Measurements from ENCODE around the gene LHFPL4. TPM values are rescaled to one million over a fixed set of nuclear protein-coding genes. Genes with fewer than 3 reads are reported as not detected.
"Not testable (repeated sequence)": the region's sequence is repeated elsewhere in the genome, so short reads cannot be mapped to it uniquely, and the experiment has no call there.

The LHFPL4 gene
- polyA plus RNA-seq, 3 donors: not detected

DNA sequence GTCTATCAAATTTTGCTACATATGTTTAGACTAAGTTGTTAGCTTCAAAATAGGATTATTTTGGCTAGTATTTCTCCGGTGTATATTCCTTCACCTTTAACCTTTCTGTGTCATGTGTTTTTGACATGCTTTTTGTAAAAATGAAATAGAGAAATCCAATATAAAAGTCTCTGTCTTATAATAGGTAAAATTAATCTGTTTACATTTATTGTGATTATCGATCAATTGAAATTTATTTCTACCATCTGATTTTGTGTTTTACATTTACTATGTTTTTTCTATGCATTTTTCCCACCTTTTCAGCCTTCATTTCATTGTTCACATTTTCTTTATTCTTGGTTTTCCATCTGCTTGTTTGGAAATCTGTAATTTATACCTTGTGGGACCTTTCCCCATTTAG, 11.7 kb upstream of the LHFPL4 start:
- H3K9me3 Mint-ChIP-seq: peaks cover 3 to 36% (median 18%) of the 10 kb centered on the region in 7 donors
- Histone ChIP-seq H3K4me3 (replicated peaks in 1 of 3; ENCODE audit: low read depth in 2 of 3, low read length in 3 of 3) (no peak overlapping the region), H3K4me1 (ENCODE audit: control insufficient read depth in 1 of 2, insufficient read depth in 2 of 2, low read length in 2 of 2) (no peaks in the 10 kb centered on the region), H4K20me1 (ENCODE audit: insufficient read depth, low read length) (no peaks in the 10 kb centered on the region), H3K27me3 (ENCODE audit: control insufficient read depth in 2 of 2, insufficient read depth in 2 of 2, low read length in 2 of 2) (no peaks in the 10 kb centered on the region), H3K36me3 (replicated peaks in 1 of 2; ENCODE audit: control insufficient read depth in 1 of 2, insufficient read depth in 2 of 2, low read length in 2 of 2) (no peaks in the 10 kb centered on the region), H3K9ac (ENCODE audit: insufficient read depth, low read length, poor library complexity, severe bottlenecking) (no peak overlapping the region), H2AFZ (ENCODE audit: insufficient read depth, low read depth, low read length, poor library complexity, severe bottlenecking) (no peak overlapping the region), H3K27ac (ENCODE audit: low read depth in 1 of 2, low read length in 2 of 2) (no peak overlapping the region), H3K79me2 (ENCODE audit: insufficient read depth, low read length) (no peaks in the 10 kb centered on the region), H3K4me2 (replicated peaks; ENCODE audit: extremely low read depth, low read length, poor library complexity, severe bottlenecking) (no peak overlapping the region), H3K9me3 (replicated peaks in 1 of 2; ENCODE audit: control insufficient read depth in 1 of 2, insufficient read depth in 1 of 2, low read length in 2 of 2) (peaks cover 0 to 4% of the 10 kb centered on the region in 2 donors)
- intact Hi-C loops (cut with micrococcal nuclease): no loop called here
- H3K27me3 Mint-ChIP-seq (ENCODE audit: low read depth in 3 of 3): peaks cover 2 to 9% (median 5%) of the 10 kb centered on the region in 3 donors
- TF ChIP-seq, protein P1, sequence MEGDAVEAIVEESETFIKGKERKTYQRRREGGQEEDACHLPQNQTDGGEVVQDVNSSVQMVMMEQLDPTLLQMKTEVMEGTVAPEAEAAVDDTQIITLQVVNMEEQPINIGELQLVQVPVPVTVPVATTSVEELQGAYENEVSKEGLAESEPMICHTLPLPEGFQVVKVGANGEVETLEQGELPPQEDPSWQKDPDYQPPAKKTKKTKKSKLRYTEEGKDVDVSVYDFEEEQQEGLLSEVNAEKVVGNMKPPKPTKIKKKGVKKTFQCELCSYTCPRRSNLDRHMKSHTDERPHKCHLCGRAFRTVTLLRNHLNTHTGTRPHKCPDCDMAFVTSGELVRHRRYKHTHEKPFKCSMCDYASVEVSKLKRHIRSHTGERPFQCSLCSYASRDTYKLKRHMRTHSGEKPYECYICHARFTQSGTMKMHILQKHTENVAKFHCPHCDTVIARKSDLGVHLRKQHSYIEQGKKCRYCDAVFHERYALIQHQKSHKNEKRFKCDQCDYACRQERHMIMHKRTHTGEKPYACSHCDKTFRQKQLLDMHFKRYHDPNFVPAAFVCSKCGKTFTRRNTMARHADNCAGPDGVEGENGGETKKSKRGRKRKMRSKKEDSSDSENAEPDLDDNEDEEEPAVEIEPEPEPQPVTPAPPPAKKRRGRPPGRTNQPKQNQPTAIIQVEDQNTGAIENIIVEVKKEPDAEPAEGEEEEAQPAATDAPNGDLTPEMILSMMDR (IDR thresholded peaks at IDR 0.05): no peak
- no peaks in the 10 kb centered on the region for H3K4me1 Mint-ChIP-seq
- whole genome bisulfite sequencing (ENCODE audit: insufficient coverage): no CpG with 5 or more reads among the region's 2 CpGs
- H3K27ac Mint-ChIP-seq: no peak overlapping the region
- no peak for DNase-seq
- no peaks in the 10 kb centered on the region for H3K36me3 Mint-ChIP-seq
- no peak overlapping the region for H3K4me3 Mint-ChIP-seq

DNA sequence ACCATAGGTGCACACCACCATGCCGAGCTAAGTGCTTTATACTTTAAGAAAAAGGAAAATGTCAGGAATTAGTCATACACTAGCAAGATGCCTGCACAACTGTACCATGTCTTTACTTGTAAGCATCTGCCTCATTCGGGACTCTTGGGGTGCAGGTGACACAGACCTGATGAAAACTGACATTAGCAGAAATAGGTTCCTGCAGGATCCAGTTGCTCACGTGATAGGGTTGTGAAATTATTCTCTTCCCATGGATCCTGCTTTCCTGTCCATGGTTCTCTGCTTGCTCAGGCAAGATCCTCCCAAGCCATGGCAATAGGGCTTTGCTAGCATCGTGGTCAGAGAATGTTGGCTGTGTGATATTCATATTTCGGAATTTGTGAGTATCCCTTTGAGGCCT, 10.2 kb upstream of the LHFPL4 start:
- no CpG with 5 or more reads among the region's 5 CpGs for WGBS (ENCODE audit: insufficient coverage)

DNA sequence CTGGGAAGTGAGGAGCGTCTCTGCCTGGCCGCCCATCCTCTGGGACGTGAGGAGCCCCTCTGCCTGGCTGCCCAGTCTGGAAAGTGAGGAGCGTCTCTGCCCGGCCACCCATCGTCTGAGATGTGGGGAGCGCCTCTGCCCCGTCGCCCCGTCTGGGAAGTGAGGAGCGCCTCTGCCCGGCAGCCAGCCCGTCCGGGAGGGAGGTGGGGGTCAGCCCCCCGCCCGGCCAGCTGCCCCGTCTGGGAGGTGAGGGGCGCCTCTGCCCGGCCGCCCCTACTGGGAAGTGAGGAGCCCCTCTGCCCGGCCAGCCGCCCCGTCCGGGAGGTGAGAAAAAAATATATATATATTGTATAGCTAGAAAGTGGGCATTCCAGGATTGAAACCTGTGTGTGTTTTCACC, 6.4 kb upstream of the LHFPL4 start:
- H3K36me3 Mint-ChIP-seq; intact Hi-C loops (cut with micrococcal nuclease); DNase-seq: not testable (repeated sequence)

More for the DNA sequence above, 10.2 kb upstream of the LHFPL4 start:
- H3K4me3 ChIP-seq (replicated peaks in 1 of 3; ENCODE audit: low read depth in 2 of 3, low read length in 3 of 3): no peak overlapping the region
- Mint-ChIP-seq H3K4me3 (no peak overlapping the region), H3K27ac (no peak overlapping the region), H3K27me3 (ENCODE audit: low read depth in 3 of 3) (peaks cover 2 to 8% (median 5%) of the 10 kb centered on the region in 3 donors), H3K9me3 (peaks cover 0 to 29% (median 16%) of the 10 kb centered on the region in 7 donors), H3K4me1 (no peaks in the 10 kb centered on the region), H3K36me3 (no peaks in the 10 kb centered on the region)
- H2AFZ ChIP-seq (ENCODE audit: insufficient read depth, low read depth, low read length, poor library complexity, severe bottlenecking): no peak overlapping the region
- no peak overlapping the region for H3K4me2 ChIP-seq (replicated peaks; ENCODE audit: extremely low read depth, low read length, poor library complexity, severe bottlenecking)
- no peak for DNase-seq
- no peaks in the 10 kb centered on the region for H3K4me1 ChIP-seq (ENCODE audit: control insufficient read depth in 1 of 2, insufficient read depth in 2 of 2, low read length in 2 of 2)
- H3K27me3 ChIP-seq (ENCODE audit: control insufficient read depth in 2 of 2, insufficient read depth in 2 of 2, low read length in 2 of 2): no peaks in the 10 kb centered on the region
- no peak overlapping the region for H3K27ac ChIP-seq (ENCODE audit: low read depth in 1 of 2, low read length in 2 of 2)
- intact Hi-C loops (cut with micrococcal nuclease): no loop called here
- peaks cover 0 to 4% of the 10 kb centered on the region in 2 donors for H3K9me3 ChIP-seq (replicated peaks in 1 of 2; ENCODE audit: control insufficient read depth in 1 of 2, insufficient read depth in 1 of 2, low read length in 2 of 2)
- H4K20me1 ChIP-seq (ENCODE audit: insufficient read depth, low read length): no peaks in the 10 kb centered on the region
- no peaks in the 10 kb centered on the region for H3K36me3 ChIP-seq (replicated peaks in 1 of 2; ENCODE audit: control insufficient read depth in 1 of 2, insufficient read depth in 2 of 2, low read length in 2 of 2)
- H3K9ac ChIP-seq (ENCODE audit: insufficient read depth, low read length, poor library complexity, severe bottlenecking): no peak overlapping the region
- H3K79me2 ChIP-seq (ENCODE audit: insufficient read depth, low read length): no peaks in the 10 kb centered on the region
- TF ChIP-seq, protein P1 (IDR thresholded peaks at IDR 0.05): no peak

More for the DNA sequence above, 6.4 kb upstream of the LHFPL4 start:
- not testable (repeated sequence) for H3K36me3 ChIP-seq (replicated peaks in 1 of 2; ENCODE audit: control insufficient read depth in 1 of 2, insufficient read depth in 2 of 2, low read length in 2 of 2); H3K4me2 ChIP-seq (replicated peaks; ENCODE audit: extremely low read depth, low read length, poor library complexity, severe bottlenecking); H3K9ac ChIP-seq (ENCODE audit: insufficient read depth, low read length, poor library complexity, severe bottlenecking); H3K4me1 Mint-ChIP-seq; H3K27me3 ChIP-seq (ENCODE audit: control insufficient read depth in 2 of 2, insufficient read depth in 2 of 2, low read length in 2 of 2); H3K79me2 ChIP-seq (ENCODE audit: insufficient read depth, low read length); H3K4me3 ChIP-seq (replicated peaks in 1 of 3; ENCODE audit: low read depth in 2 of 3, low read length in 3 of 3); H3K4me1 ChIP-seq (ENCODE audit: control insufficient read depth in 1 of 2, insufficient read depth in 2 of 2, low read length in 2 of 2); H3K4me3 Mint-ChIP-seq; H4K20me1 ChIP-seq (ENCODE audit: insufficient read depth, low read length); H3K27ac Mint-ChIP-seq; H3K9me3 ChIP-seq (replicated peaks in 1 of 2; ENCODE audit: control insufficient read depth in 1 of 2, insufficient read depth in 1 of 2, low read length in 2 of 2); H3K27ac ChIP-seq (ENCODE audit: low read depth in 1 of 2, low read length in 2 of 2); H2AFZ ChIP-seq (ENCODE audit: insufficient read depth, low read depth, low read length, poor library complexity, severe bottlenecking)
- WGBS (ENCODE audit: insufficient coverage): 100% methylated on average over 8 of the region's 24 CpGs
- H3K27me3 Mint-ChIP-seq (ENCODE audit: low read depth in 3 of 3): peaks cover 13 to 25% (median 22%) of the 10 kb centered on the region in 3 donors
- H3K9me3 Mint-ChIP-seq: peaks cover 0 to 18% (median 7%) of the 10 kb centered on the region in 7 donors
